CD4-positive, alpha-beta T cell (primary cell): ENCODE results near the gene IL12RB1. TPM values are rescaled to one million over a fixed set of nuclear protein-coding genes. Genes with fewer than 3 reads are reported as not detected.
A peak's percentile ranks its signal among the peaks of the same experiment; 100 is the strongest.

ENCODE experiments used
- ATAC-seq: fragments of 200-7000 bp; cut with Tn5 transposase; one replicate; pipeline ENCODE4 v1.10.0; 2022; ENCODE audit warnings: mild to moderate bottlenecking; ENCODE audit not compliant: poor library complexity
- CTCF ChIA-PET: fragments of 350-600 bp; sonication (Branson Sonifier 250); formaldehyde crosslinking; loops from one replicate; lab custom pipeline; 2021; ENCODE audit warnings: antibody characterized with exemption, inconsistent platforms; lab: Charles Lee
- POLR2A ChIA-PET: fragments of 350-600 bp; sonication (Branson Sonifier 250); formaldehyde crosslinking; loops from one replicate; lab custom pipeline; 2021; ENCODE audit warnings: antibody characterized with exemption, inconsistent platforms; lab: Charles Lee
- DNase-seq, 14 experiments: peaks; one replicate each; pipeline ENCODE4 v3.0.0-alpha.2; 2013 to 2020; ENCODE audit warnings: mixed read lengths in 2 of 14
- H3K27ac ChIP-seq, 2 donors: one replicate each; pipeline versions ENCODE4 v1.5.1 to v1.7.0; 2013; ENCODE audit warnings: low read length in 2 of 2, low read depth in 1 of 2, mild to moderate bottlenecking in 1 of 2
- H3K27me3 ChIP-seq, 2 experiments: 1 replicate in 1 of 2; 2 replicates in 1 of 2; pipeline versions ENCODE4 v1.6.1 to v1.7.0; 2013; ENCODE audit warnings: low read length in 2 of 2, control low read depth in 1 of 2, mild to moderate bottlenecking in 1 of 2, moderate library complexity in 1 of 2; ENCODE audit not compliant: insufficient read depth in 2 of 2, control insufficient read depth in 1 of 2
- H3K36me3 ChIP-seq: one replicate; pipeline ENCODE4 v1.6.1; 2013; ENCODE audit warnings: low read length, control low read depth; ENCODE audit not compliant: insufficient read depth
- H3K4me1 ChIP-seq: one replicate; pipeline ENCODE4 v1.6.1; 2013; ENCODE audit warnings: low read length, control low read depth; ENCODE audit not compliant: insufficient read depth
- H3K4me3 ChIP-seq: one replicate; pipeline ENCODE4 v1.5.1; 2013; ENCODE audit warnings: mild to moderate bottlenecking, low read length, moderate library complexity
- H3K9me3 ChIP-seq, 2 experiments: 1 replicate in 1 of 2; 2 replicates in 1 of 2; pipeline versions ENCODE4 v1.6.1 to v1.7.0; 2013; ENCODE audit warnings: low read length in 2 of 2, mild to moderate bottlenecking in 2 of 2, control low read depth in 1 of 2, moderate library complexity in 1 of 2; ENCODE audit not compliant: control insufficient read depth in 1 of 2, insufficient read depth in 1 of 2
- H3K27ac Mint-ChIP-seq: one replicate; pipeline ENCODE4 v1.8.0; 2020; ENCODE audit warnings: mixed read lengths
- H3K27me3 Mint-ChIP-seq: one replicate; pipeline ENCODE4 v1.8.0; 2021; ENCODE audit warnings: mixed read lengths
- H3K36me3 Mint-ChIP-seq: one replicate; pipeline ENCODE4 v1.8.0; 2021; ENCODE audit warnings: low read depth, mixed read lengths
- H3K4me1 Mint-ChIP-seq: one replicate; pipeline ENCODE4 v1.8.0; 2021; ENCODE audit warnings: low read depth, mixed read lengths
- H3K4me3 Mint-ChIP-seq: one replicate; pipeline ENCODE4 v1.8.0; 2020; ENCODE audit warnings: mild to moderate bottlenecking, mixed read lengths
- H3K9me3 Mint-ChIP-seq: one replicate; pipeline ENCODE4 v1.8.0; 2020; ENCODE audit warnings: mixed read lengths
- CTCF ChIP-seq: fragments of 200-600 bp; IDR thresholded peaks from one replicate; pipeline ENCODE4 v1.8.0; 2022; ENCODE audit warnings: antibody characterized with exemption, mild to moderate bottlenecking
- intact Hi-C, 2 experiments: fragments of 100-400 bp; cut with DNase I in 1 of 2; cut with micrococcal nuclease in 1 of 2; formaldehyde crosslinking; loops; one replicate each; pipeline versions ENCODE4 v1.15.1 to v1.9.0; 2023 to 2025; cut with DNase I, micrococcal nuclease
- total RNA-seq, 174 experiments: library from RNA in 2 of 174; stranded (reverse) in 2 of 174; gene quantifications; one replicate each; pipeline ENCODE4 v1.2.3 and lab custom pipeline; 2021 to 2026

Gene IL12RB1
- total RNA-seq, 2 experiments from 2014 or later, result 20.5 to 22.5 TPM

GRCh38 chr19:18049385-18049784 is 37.3 kb downstream of the IL12RB1 start:
- intact Hi-C loops, result no loop called here
- H3K36me3 ChIP-seq, result no peaks in the 10 kb centered on the region
- CTCF ChIA-PET, result no interaction called here
- H3K9me3 Mint-ChIP-seq, result no peaks in the 10 kb centered on the region
- H3K9me3 ChIP-seq, result no peaks in the 10 kb centered on the region
- no peaks in the 10 kb centered on the region for H3K27me3 Mint-ChIP-seq
- H3K4me3 ChIP-seq, result no peak overlapping the region
- POLR2A ChIA-PET, result no interaction called here
- H3K4me3 Mint-ChIP-seq, result no peak overlapping the region
- no peaks in the 10 kb centered on the region for H3K27me3 ChIP-seq
- peaks cover 46% of the 10 kb centered on the region for H3K4me1 Mint-ChIP-seq
- peaks cover 28% of the 10 kb centered on the region for H3K4me1 ChIP-seq
- DNase-seq (no peak), ATAC-seq (no peak)
- no peaks in the 10 kb centered on the region for H3K36me3 Mint-ChIP-seq
- TF ChIP-seq CTCF, result no peak
- H3K27ac Mint-ChIP-seq, result peak overlapping the region; percentile 43
- H3K27ac ChIP-seq, result no peak overlapping the region

GRCh38 chr19:18046059-18046718 is 40.5 kb downstream of the IL12RB1 start:
- Mint-ChIP-seq H3K9me3 (no peaks in the 10 kb centered on the region), H3K27ac (peak overlapping the region; percentile 92), H3K27me3 (no peaks in the 10 kb centered on the region), H3K36me3 (no peaks in the 10 kb centered on the region), H3K4me1 (peaks cover 49% of the 10 kb centered on the region), H3K4me3 (no peak overlapping the region)
- H3K27ac ChIP-seq, result no peak overlapping the region
- DNase-seq (peak in 1 of 14 experiments; percentile 28), ATAC-seq (no peak)
- intact Hi-C loops, result loop anchor here in 1 of 2 experiments (2.0 kb wide), 1 partner anchor 17 kb away; no protein-coding TSS in a partner anchor
- TF ChIP-seq CTCF, result no peak
- no peak overlapping the region for H3K4me3 ChIP-seq
- CTCF ChIA-PET, result interaction anchor here (1.7 kb wide), 1 partner anchor 22 kb away, joined by 3 read pairs; no protein-coding TSS in a partner anchor
- H3K4me1 ChIP-seq, result peaks cover 42% of the 10 kb centered on the region
- no peaks in the 10 kb centered on the region for H3K27me3 ChIP-seq
- POLR2A ChIA-PET, result interaction anchor here (1.0 to 2.0 kb wide), 5 partner anchors 12 to 64 kb away, joined by 3 to 10 read pairs (median 4); partner anchors contain the start of gene ARRDC2
- H3K36me3 ChIP-seq, result no peaks in the 10 kb centered on the region
- H3K9me3 ChIP-seq, result no peaks in the 10 kb centered on the region

GRCh38 chr19:18045307-18046050 is 41.3 kb downstream of the IL12RB1 start:
- H3K27ac ChIP-seq, result peak overlapping the region; percentile 56 to 67
- DNase-seq, result peak in 1 of 14 experiments; percentile 40
- peak overlapping the region; percentile 92 for H3K27ac Mint-ChIP-seq

More at GRCh38 chr19:18045307-18046050, 41.3 kb downstream of the IL12RB1 start:
- peaks cover 42% of the 10 kb centered on the region for H3K4me1 Mint-ChIP-seq
- H3K36me3 ChIP-seq, result no peaks in the 10 kb centered on the region
- H3K9me3 Mint-ChIP-seq, result no peaks in the 10 kb centered on the region
- peak overlapping the region; percentile 53 for H3K4me3 ChIP-seq
- intact Hi-C loops, result loop anchor here (2.0 kb wide), 2 partner anchors 17 to 23 kb away; no protein-coding TSS in a partner anchor
- no peaks in the 10 kb centered on the region for H3K27me3 ChIP-seq
- H3K9me3 ChIP-seq, result no peaks in the 10 kb centered on the region
- CTCF ChIA-PET, result interaction anchor here (0.9 to 2.0 kb wide), 8 partner anchors 12 to 107 kb away, joined by 3 to 12 read pairs (median 4); partner anchors contain the start of gene ARRDC2
- peak overlapping the region; percentile 79 for H3K4me3 Mint-ChIP-seq
- H3K36me3 Mint-ChIP-seq, result no peaks in the 10 kb centered on the region
- no peak for TF ChIP-seq CTCF
- POLR2A ChIA-PET, result interaction anchor here (0.6 to 2.0 kb wide), 26 partner anchors 8 to 186 kb away, joined by 3 to 35 read pairs (median 6); partner anchors contain the start of genes ARRDC2, IL12RB1, MAST3 and RPL18A
- ATAC-seq, result peak; percentile 17
- H3K27me3 Mint-ChIP-seq, result no peaks in the 10 kb centered on the region
- H3K4me1 ChIP-seq, result peaks cover 37% of the 10 kb centered on the region
